MCF 10A (cell line): ENCODE data around the gene SLC39A8. TPM values are rescaled to one million over a fixed set of nuclear protein-coding genes. Genes with fewer than 3 reads are reported as not detected.

ENCODE experiments used
- BruUV-seq: library from RNA; stranded (reverse); fragments of 400-500 nt; replicated peaks from 2 replicates; lab custom pipeline; 2021; lab: Mats Ljungman, UMichigan
- CTCF ChIA-PET: fragments of 300-600 bp; sonication (Branson Sonifier 250); formaldehyde crosslinking; extraction: SDS; loops from one replicate; lab custom pipeline; 2021; ENCODE audit warnings: antibody characterized with exemption, inconsistent platforms; lab: Yijun Ruan, JAX
- POLR2A ChIA-PET: fragments of 300-600, 350-650 bp; sonication (Branson Sonifier 250); formaldehyde crosslinking; extraction: SDS; loops from one replicate; lab custom pipeline; 2020; ENCODE audit warnings: antibody characterized with exemption, inconsistent platforms; lab: Yijun Ruan, JAX
- DNase-seq: peaks from one replicate; pipeline ENCODE4 v3.0.0-alpha.2; 2018; ENCODE audit not compliant: unreplicated experiment
- H3K27ac Mint-ChIP-seq: one replicate; pipeline ENCODE4 v1.8.0; 2022; ENCODE audit warnings: mild to moderate bottlenecking, low read depth, mixed read lengths; ENCODE audit not compliant: unreplicated experiment
- H3K27me3 Mint-ChIP-seq: one replicate; pipeline ENCODE4 v1.8.0; 2022; ENCODE audit warnings: mixed read lengths; ENCODE audit not compliant: insufficient read depth, unreplicated experiment
- H3K36me3 Mint-ChIP-seq: one replicate; pipeline ENCODE4 v1.8.0; 2022; ENCODE audit warnings: mild to moderate bottlenecking, moderate library complexity, mixed read lengths; ENCODE audit not compliant: insufficient read depth, unreplicated experiment
- H3K4me1 Mint-ChIP-seq: one replicate; pipeline ENCODE4 v1.8.0; 2022; ENCODE audit warnings: mixed read lengths; ENCODE audit not compliant: insufficient read depth, unreplicated experiment
- H3K4me3 Mint-ChIP-seq: one replicate; pipeline ENCODE4 v1.8.0; 2022; ENCODE audit warnings: mild to moderate bottlenecking, moderate library complexity, mixed read lengths; ENCODE audit not compliant: unreplicated experiment
- H3K9me3 Mint-ChIP-seq: one replicate; pipeline ENCODE4 v1.8.0; 2022; ENCODE audit warnings: mixed read lengths; ENCODE audit not compliant: unreplicated experiment
- CTCF ChIP-seq: fragments of 200-600 bp; IDR thresholded peaks from one replicate; pipeline ENCODE4 v1.8.0; 2022; ENCODE audit warnings: antibody characterized with exemption, mild to moderate bottlenecking; ENCODE audit not compliant: unreplicated experiment
- intact Hi-C: fragments of 100-400 bp; cut with micrococcal nuclease; formaldehyde crosslinking; loops from 2 replicates; pipeline ENCODE4 v1.14.1; 2022
- total RNA-seq: library from RNA; stranded (reverse); gene quantifications from 2 replicates; pipeline ENCODE4 v1.2.3, GENCODE V29; 2022

SLC39A8 gene
- total RNA-seq, 1 experiment from 2014 or later: 43.3 TPM

GRCh38 chr4:102272318-102272717, 73.0 kb downstream of the SLC39A8 start:
- BruUV-seq: no TSS peak
- ChIA-PET CTCF (interaction anchor here (0.6 to 1.7 kb wide), 3 partner anchors 8 to 935 kb away, joined by 3 to 4 read pairs (median 3); no protein-coding TSS in a partner anchor), POLR2A (no interaction called here)
- Mint-ChIP-seq H3K9me3 (peaks cover 15% of the 10 kb centered on the region), H3K36me3 (peaks cover 42% of the 10 kb centered on the region), H3K27ac (no peak overlapping the region), H3K4me3 (no peak overlapping the region), H3K27me3 (no peaks in the 10 kb centered on the region), H3K4me1 (no peaks in the 10 kb centered on the region)
- TF ChIP-seq CTCF: no peak
- intact Hi-C loops: no loop called here
- DNase-seq: no peak

GRCh38 chr4:102268355-102268754, 76.9 kb downstream of the SLC39A8 start:
- Mint-ChIP-seq H3K27me3 (no peaks in the 10 kb centered on the region), H3K4me1 (no peaks in the 10 kb centered on the region), H3K27ac (peak overlapping the region; percentile 19), H3K36me3 (peaks cover 65% of the 10 kb centered on the region), H3K9me3 (no peaks in the 10 kb centered on the region), H3K4me3 (no peak overlapping the region)
- no TSS peak for BruUV-seq
- no peak for TF ChIP-seq CTCF
- POLR2A ChIA-PET: interaction anchor here (0.6 to 0.7 kb wide), 2 partner anchors 920 to 1372 kb away, joined by 3 read pairs; no protein-coding TSS in a partner anchor
- intact Hi-C loops: no loop called here
- CTCF ChIA-PET: no interaction called here
- DNase-seq: no peak

GRCh38 chr4:102263024-102263787, 82.1 kb downstream of the SLC39A8 start:
- H3K4me3 Mint-ChIP-seq: no peak overlapping the region
- ChIA-PET CTCF (interaction anchor here (0.6 to 2.0 kb wide), 15 partner anchors 13 to 1820 kb away, joined by 3 to 8 read pairs (median 3); no protein-coding TSS in a partner anchor), POLR2A (no interaction called here)
- BruUV-seq: no TSS peak
- no peak overlapping the region for H3K27ac Mint-ChIP-seq
- peaks cover 76% of the 10 kb centered on the region for H3K36me3 Mint-ChIP-seq
- H3K27me3 Mint-ChIP-seq: no peaks in the 10 kb centered on the region
- intact Hi-C loops: loop anchor here (1.0 to 5.0 kb wide), 5 partner anchors 914 to 1842 kb away; no protein-coding TSS in a partner anchor
- peak; percentile 67 for TF ChIP-seq CTCF
- no peaks in the 10 kb centered on the region for H3K9me3 Mint-ChIP-seq
- DNase-seq: peak; percentile 58
- H3K4me1 Mint-ChIP-seq: peaks cover 7% of the 10 kb centered on the region

GRCh38 chr4:102259702-102260101, 85.6 kb downstream of the SLC39A8 start:
- no peak for TF ChIP-seq CTCF
- CTCF ChIA-PET: interaction anchor here (0.7 kb wide), 1 partner anchor 1895 kb away, joined by 3 read pairs; no protein-coding TSS in a partner anchor
- BruUV-seq: no TSS peak
- no peak overlapping the region for H3K27ac Mint-ChIP-seq
- no peak for DNase-seq
- peaks cover 7% of the 10 kb centered on the region for H3K4me1 Mint-ChIP-seq
- POLR2A ChIA-PET: no interaction called here
- no peaks in the 10 kb centered on the region for H3K27me3 Mint-ChIP-seq
- intact Hi-C loops: loop anchor here (5.0 kb wide), 1 partner anchor 1072 kb away; no protein-coding TSS in a partner anchor
- no peaks in the 10 kb centered on the region for H3K9me3 Mint-ChIP-seq
- H3K36me3 Mint-ChIP-seq: peaks cover 51% of the 10 kb centered on the region
- H3K4me3 Mint-ChIP-seq: no peak overlapping the region
